A673 (cell line): Measurements from ENCODE around the gene STEAP1B.

Experiments used
- CTCF ChIP-seq: fragments of 300-800, 200-600 bp; sonication (generic); conservative IDR thresholded peaks from 2 replicates; pipeline ENCODE4 v1.5.1; 2017; ENCODE audit warnings: low read depth, mild to moderate bottlenecking, antibody characterized with exemption, low read length, moderate library complexity, mixed read lengths
- EZH2 ChIP-seq: fragments of 200-600 bp; sonication (generic); IDR thresholded peaks from 2 replicates; pipeline ENCODE4 v1.6.1; 2017; ENCODE audit warnings: borderline replicate concordance, low read depth, mild to moderate bottlenecking, mixed read lengths, antibody characterized with exemption, low read length; ENCODE audit not compliant: poor library complexity, severe bottlenecking

GRCh38 chr7:22417841-22418240 lies 82.1 kb downstream of the STEAP1B start:
- TF ChIP-seq CTCF (no peak), EZH2 (no peak)
